ENCODE data around the gene NAP1L4. TPM values are rescaled to one million over a fixed set of nuclear protein-coding genes. Genes with fewer than 3 reads are reported as not detected.
"Not testable (repeated sequence)": the region's sequence is repeated elsewhere in the genome, so short reads cannot be mapped to it uniquely, and the experiment has no call there.

NAP1L4 gene
- total RNA-seq, 1 donor from 2014 or later = 42.2 TPM

- peak; percentile 7 for ATAC-seq
These were observed 51.8 kb downstream of the NAP1L4 start for GRCh38 chr11:2940147-2940920.

DNA sequence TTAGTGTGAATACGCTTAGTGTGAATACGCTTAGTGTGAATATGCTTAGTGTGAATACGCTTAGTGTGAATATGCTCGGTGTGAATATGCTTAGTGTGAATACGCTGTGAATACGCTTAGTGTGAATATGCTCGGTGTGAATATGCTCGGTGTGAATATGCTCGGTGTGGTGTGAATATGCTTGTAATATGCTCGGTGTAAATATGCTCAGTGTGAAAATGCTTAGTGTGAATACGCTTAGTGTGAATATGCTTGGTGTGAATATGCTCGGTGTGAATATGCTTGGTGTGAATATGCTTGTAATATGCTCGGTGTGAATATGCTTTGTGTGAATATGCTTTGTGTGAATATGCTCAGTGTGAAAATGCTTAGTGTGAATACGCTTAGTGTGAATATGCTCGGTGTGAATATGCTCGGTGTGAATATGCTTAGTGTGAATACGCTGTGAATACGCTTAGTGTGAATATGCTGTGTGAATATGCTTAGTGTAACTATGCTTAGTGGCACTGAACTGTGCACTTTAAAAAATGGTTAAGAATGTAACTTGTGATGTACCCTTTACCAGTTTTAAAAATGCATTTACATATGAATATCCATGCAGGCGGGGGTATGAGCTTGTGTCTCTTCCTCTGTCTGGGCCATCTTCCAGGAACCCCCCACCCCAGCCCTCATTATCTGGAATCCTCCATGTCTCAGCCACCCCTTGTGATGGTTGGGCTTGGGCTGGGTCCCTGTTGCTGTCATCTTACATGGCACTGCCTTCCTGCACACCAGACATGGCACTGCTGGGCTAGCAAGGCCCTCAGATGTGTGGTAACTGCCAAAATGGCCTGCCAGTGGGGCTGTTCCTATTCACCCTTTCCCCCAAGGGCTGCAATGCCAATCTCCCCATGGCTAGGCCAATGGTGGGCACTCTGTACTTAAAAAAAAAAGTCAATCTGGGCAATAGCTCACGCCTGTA lies 53.4 kb downstream of the NAP1L4 start:
- ATAC-seq; DNase-seq (ENCODE audit: low spot score): not testable (repeated sequence)

More at GRCh38 chr11:2940147-2940920, 51.8 kb downstream of the NAP1L4 start:
- peak; percentile 47 for DNase-seq (ENCODE audit: low spot score)

DNA sequence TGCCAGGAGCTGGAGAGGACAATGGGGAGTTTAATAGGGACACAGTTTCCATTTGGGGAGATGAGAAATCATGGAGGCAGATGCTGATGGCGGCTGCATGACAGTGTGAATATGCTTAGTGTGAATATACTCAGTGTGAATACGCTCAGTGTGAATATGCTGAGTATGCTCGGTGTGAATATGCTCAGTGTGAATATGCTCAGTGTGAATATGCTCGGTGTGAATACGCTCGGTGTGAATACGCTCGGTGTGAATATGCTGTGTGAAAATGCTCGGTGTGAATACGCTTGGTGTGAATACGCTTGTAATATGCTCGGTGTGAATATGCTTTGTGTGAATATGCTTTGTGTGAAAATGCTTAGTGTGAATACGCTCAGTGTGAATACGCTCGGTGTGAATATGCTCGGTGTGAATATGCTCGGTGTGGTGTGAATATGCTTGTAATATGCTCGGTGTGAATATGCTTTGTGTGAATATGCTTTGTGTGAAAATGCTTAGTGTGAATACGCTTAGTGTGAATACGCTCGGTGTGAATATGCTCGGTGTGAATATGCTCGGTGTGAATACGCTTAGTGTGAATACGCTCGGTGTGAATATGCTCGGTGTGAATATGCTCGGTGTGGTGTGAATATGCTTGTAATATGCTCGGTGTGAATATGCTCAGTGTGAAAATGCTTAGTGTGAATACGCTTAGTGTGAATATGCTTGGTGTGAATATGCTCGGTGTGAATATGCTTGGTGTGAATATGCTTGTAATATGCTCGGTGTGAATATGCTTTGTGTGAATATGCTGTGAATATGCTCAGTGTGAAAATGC lies 54.3 kb downstream of the NAP1L4 start:
- not testable (repeated sequence) for ATAC-seq; DNase-seq (ENCODE audit: low spot score)

GRCh38 chr11:2934611-2935239 lies 57.4 kb downstream of the NAP1L4 start:
- DNase-seq (ENCODE audit: low spot score) = no peak
- no peak for ATAC-seq

- DNase-seq (ENCODE audit: low spot score) = no peak
These were observed 58.0 kb downstream of the NAP1L4 start for GRCh38 chr11:2934021-2934550.

DNA sequence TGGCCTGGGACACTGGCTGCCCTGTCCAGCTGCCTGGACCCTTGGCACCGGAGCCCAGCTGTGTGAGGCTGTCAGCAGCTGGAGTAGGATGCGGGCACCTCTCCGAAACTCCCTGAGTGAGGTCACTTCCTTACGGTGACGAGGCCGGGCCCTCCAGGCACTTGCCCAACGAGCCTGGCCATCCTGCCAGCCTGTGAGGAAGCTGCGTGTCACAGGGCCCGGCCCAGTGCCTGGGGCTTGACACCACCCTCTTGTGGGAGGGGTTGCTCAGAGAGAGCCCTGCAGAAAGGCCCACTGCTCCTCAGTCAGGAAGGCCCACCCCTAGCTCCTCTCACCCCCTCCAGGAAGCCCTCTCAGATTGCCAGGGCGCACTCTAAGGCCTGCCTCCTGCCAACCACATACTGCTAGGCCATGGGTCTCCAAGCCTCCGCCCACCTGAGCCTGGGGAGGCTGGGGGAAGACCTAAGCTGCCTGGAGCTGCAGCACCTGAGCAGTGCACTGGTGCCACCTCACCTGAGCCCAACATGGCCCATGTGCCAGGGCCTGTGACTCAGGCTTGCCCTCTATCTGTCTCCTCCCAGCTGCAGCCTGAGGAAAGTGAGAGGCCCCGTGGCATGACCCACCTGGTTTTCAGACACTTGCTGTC lies 58.6 kb downstream of the NAP1L4 start:
- DNase-seq (ENCODE audit: low spot score) = no peak
- no peak for ATAC-seq

More at GRCh38 chr11:2934021-2934550, 58.0 kb downstream of the NAP1L4 start:
- ATAC-seq = no peak

DNA sequence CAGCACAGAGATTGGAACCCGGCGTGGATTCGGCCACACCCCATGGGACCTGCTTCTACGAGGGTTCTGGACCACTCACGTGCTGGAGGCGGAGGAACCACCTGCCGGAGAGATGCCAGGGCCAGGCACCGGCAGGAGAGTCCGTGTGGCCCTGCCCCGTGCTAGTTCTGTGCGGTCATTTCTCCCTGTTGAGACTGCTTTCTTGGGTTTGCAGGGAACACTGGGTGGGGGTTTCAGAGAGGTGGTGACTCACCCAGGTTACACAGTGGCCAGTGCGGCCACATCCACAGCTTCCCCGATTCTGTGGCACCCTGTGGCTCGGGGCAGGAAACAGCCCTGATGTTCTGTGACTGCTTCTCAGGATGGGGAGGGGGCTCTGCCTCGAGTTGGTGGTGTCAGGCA lies 59.3 kb downstream of the NAP1L4 start:
- no peak for DNase-seq (ENCODE audit: low spot score)
- no peak for ATAC-seq

- no peak for DNase-seq (ENCODE audit: low spot score)
- ATAC-seq = no peak
These were observed 60.1 kb downstream of the NAP1L4 start for GRCh38 chr11:2931771-2932738.

DNA sequence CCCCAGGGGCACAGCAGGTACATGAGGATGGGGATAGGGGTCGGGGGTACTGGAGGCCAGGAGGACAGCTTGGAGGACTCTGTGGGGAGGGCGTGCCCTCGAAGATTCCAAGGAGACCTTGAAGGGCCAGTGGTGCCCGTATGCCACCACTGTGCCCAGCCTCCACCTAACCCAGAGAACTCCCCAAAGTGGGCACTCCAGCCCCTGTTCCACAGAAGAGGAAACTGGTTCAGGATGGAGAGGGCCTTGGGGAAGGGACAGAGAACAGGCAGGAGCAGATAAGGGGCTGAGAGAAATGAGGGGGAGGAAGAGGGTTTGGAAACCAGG lies 60.7 kb downstream of the NAP1L4 start:
- no peak for DNase-seq (ENCODE audit: low spot score)
- no peak for ATAC-seq

- ATAC-seq (peak; percentile 85), DNase-seq (ENCODE audit: low spot score) (peak; percentile 87)
These were observed 61.3 kb downstream of the NAP1L4 start for GRCh38 chr11:2930704-2931419.

- ATAC-seq = peak; percentile 5
- DNase-seq (ENCODE audit: low spot score) = no peak
These were observed 62.0 kb downstream of the NAP1L4 start for GRCh38 chr11:2929950-2930703.

DNA sequence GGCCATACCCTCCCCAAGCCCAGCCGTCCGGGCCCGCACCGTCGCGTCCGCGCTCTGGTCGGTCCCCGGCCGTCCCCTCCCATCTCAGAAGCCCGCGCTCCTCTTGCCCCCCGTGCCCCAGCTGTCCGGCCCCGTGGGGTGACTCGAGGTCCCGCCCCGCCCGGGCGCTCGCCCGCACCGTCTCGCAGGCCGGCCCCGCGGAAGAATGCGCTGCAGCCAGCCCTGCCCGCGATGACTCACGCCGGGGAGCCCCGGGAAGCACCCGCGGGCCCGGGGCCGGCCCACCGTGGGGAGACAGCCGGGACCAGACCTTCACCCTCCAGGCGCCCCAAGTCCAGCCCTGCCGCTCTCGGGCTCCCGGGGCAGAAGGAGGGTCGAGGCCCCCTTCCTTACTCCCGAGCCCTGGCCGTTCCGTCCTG lies 62.6 kb downstream of the NAP1L4 start:
- DNase-seq (ENCODE audit: low spot score) = no peak

GRCh38 chr11:2928605-2929530 lies 63.3 kb downstream of the NAP1L4 start, which contains the start of gene PHLDA2:
PHLDA2 (minus strand) TSS chr11:2929420; CDS start chr11:2929364, 56 bp downstream.
- peak; percentile 49 for ATAC-seq
- peak; percentile 72 for DNase-seq (ENCODE audit: low spot score)

More for the DNA sequence above, 62.6 kb downstream of the NAP1L4 start:
- ATAC-seq = peak; percentile 7

GRCh38 chr11:2927851-2928604 lies 64.1 kb downstream of the NAP1L4 start:
- no peak for ATAC-seq
- no peak for DNase-seq (ENCODE audit: low spot score)
